ENCODE results near the gene KIAA0232. TPM values are rescaled to one million over a fixed set of nuclear protein-coding genes. Genes with fewer than 3 reads are reported as not detected.

KIAA0232 gene
- total and polyA plus RNA-seq, 9 of the 15 experiments (the other 6 are each of a cell fraction or from before 2014, with no cell fraction given), result 3.5 to 17.4 (median 13.0) TPM

DNA sequence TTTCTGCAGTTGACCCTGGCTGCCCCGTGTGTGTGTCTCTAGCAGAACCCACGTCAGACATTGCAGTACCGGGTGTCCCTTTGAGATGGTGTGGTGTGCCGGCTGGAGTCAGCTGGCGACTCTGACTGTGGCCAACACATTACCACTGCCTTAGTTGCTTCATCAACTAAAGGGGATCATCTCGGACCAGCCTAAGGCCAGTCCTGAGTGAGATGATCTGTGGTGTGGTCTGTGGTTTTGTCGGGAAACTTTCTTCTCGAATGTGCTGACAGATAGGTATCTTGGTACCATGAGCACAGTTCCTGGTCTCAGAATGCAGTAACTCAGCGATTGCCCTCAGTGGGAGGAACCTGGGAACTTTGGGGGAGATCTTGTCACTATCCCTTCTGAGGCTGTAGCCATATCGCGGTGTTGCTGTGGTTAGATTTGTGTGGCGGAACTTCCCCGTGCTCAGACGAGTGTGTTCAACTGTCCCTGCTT, 142.9 kb downstream of the KIAA0232 start (continued):
- TF ChIP-seq, protein P1, sequence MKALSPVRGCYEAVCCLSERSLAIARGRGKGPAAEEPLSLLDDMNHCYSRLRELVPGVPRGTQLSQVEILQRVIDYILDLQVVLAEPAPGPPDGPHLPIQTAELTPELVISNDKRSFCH (CRISPR knock-in tag; IDR thresholded peaks at IDR 0.05), result no peak
- TF ChIP-seq, protein P1 (tag; IDR thresholded peaks at IDR 0.05), result peak; percentile 32; the same call in 1 of the 2 replicates
- TF ChIP-seq ATF1 (CRISPR knock-in tag; IDR thresholded peaks at IDR 0.05), result no peak
- peak; percentile 25; the same call in 1 of the 2 replicates for TF ChIP-seq ATF1 (tag; IDR thresholded peaks at IDR 0.05)
- no peak for TF ChIP-seq CBX1 (IDR thresholded peaks at IDR 0.05; ENCODE audit: low read depth)
- peak; percentile 88; the same call in 1 of the 2 replicates for TF ChIP-seq ZBED1 (IDR thresholded peaks at IDR 0.05)
- TF ChIP-seq PRPF4 (IDR thresholded peaks at IDR 0.05; ENCODE audit: insufficient read depth, low read depth, low read length, poor library complexity, severe bottlenecking), result no peak
- TF ChIP-seq, protein P2, sequence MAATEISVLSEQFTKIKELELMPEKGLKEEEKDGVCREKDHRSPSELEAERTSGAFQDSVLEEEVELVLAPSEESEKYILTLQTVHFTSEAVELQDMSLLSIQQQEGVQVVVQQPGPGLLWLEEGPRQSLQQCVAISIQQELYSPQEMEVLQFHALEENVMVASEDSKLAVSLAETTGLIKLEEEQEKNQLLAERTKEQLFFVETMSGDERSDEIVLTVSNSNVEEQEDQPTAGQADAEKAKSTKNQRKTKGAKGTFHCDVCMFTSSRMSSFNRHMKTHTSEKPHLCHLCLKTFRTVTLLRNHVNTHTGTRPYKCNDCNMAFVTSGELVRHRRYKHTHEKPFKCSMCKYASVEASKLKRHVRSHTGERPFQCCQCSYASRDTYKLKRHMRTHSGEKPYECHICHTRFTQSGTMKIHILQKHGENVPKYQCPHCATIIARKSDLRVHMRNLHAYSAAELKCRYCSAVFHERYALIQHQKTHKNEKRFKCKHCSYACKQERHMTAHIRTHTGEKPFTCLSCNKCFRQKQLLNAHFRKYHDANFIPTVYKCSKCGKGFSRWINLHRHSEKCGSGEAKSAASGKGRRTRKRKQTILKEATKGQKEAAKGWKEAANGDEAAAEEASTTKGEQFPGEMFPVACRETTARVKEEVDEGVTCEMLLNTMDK (IDR thresholded peaks at IDR 0.05; ENCODE audit: borderline replicate concordance, insufficient read depth, low read depth, low read length, poor library complexity, severe bottlenecking), result no peak
- TF ChIP-seq, protein P3, sequence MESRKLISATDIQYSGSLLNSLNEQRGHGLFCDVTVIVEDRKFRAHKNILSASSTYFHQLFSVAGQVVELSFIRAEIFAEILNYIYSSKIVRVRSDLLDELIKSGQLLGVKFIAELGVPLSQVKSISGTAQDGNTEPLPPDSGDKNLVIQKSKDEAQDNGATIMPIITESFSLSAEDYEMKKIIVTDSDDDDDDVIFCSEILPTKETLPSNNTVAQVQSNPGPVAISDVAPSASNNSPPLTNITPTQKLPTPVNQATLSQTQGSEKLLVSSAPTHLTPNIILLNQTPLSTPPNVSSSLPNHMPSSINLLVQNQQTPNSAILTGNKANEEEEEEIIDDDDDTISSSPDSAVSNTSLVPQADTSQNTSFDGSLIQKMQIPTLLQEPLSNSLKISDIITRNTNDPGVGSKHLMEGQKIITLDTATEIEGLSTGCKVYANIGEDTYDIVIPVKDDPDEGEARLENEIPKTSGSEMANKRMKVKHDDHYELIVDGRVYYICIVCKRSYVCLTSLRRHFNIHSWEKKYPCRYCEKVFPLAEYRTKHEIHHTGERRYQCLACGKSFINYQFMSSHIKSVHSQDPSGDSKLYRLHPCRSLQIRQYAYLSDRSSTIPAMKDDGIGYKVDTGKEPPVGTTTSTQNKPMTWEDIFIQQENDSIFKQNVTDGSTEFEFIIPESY (CRISPR knock-in tag; IDR thresholded peaks at IDR 0.05), result no peak
- 0 out of 2 replicates have a peak, but pooled peaks have one; percentile 19 for TF ChIP-seq ARID4B (CRISPR knock-in tag; IDR thresholded peaks at IDR 0.05)
- TF ChIP-seq MBD2 (IDR thresholded peaks at IDR 0.05; ENCODE audit: borderline replicate concordance, low read depth), result peak; percentile 32; the same call in 1 of the 2 replicates
- TF ChIP-seq, protein P4, sequence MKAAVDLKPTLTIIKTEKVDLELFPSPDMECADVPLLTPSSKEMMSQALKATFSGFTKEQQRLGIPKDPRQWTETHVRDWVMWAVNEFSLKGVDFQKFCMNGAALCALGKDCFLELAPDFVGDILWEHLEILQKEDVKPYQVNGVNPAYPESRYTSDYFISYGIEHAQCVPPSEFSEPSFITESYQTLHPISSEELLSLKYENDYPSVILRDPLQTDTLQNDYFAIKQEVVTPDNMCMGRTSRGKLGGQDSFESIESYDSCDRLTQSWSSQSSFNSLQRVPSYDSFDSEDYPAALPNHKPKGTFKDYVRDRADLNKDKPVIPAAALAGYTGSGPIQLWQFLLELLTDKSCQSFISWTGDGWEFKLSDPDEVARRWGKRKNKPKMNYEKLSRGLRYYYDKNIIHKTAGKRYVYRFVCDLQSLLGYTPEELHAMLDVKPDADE (conservative IDR thresholded peaks at IDR 0.05; ENCODE audit: control insufficient read depth, low read depth, low read length), result no peak
- TF ChIP-seq KDM2B (CRISPR knock-in tag; IDR thresholded peaks at IDR 0.05), result no peak
- TF ChIP-seq IRF2 (CRISPR knock-in tag; IDR thresholded peaks at IDR 0.05), result no peak
- TF ChIP-seq, protein P5, sequence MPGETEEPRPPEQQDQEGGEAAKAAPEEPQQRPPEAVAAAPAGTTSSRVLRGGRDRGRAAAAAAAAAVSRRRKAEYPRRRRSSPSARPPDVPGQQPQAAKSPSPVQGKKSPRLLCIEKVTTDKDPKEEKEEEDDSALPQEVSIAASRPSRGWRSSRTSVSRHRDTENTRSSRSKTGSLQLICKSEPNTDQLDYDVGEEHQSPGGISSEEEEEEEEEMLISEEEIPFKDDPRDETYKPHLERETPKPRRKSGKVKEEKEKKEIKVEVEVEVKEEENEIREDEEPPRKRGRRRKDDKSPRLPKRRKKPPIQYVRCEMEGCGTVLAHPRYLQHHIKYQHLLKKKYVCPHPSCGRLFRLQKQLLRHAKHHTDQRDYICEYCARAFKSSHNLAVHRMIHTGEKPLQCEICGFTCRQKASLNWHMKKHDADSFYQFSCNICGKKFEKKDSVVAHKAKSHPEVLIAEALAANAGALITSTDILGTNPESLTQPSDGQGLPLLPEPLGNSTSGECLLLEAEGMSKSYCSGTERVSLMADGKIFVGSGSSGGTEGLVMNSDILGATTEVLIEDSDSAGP (CRISPR knock-in tag; IDR thresholded peaks at IDR 0.05), result no peak
- TF ChIP-seq BCL6 (CRISPR knock-in tag; IDR thresholded peaks at IDR 0.05), result 0 out of 2 replicates have a peak, but pooled peaks have one; percentile 26

All from K562 (cell line).